IMR-90 (cell line): Measurements from ENCODE around the gene CHRNA1.

Source experiments
- CEBPB ChIP-seq: IDR thresholded peaks from 2 replicates; pipeline ENCODE4 v1.6.1; 2012; ENCODE audit warnings: low read depth, low read length, improper control_type of control experiment
- CTCF ChIP-seq: conservative IDR thresholded peaks from 2 replicates; pipeline ENCODE4 v1.5.1; 2012; ENCODE audit warnings: mild to moderate bottlenecking, low read depth, low read length, improper control_type of control experiment
- POLR2A ChIP-seq: IDR thresholded peaks from 2 replicates; pipeline ENCODE4 v1.6.1; 2012; ENCODE audit warnings: mild to moderate bottlenecking, low read depth, low read length
- RCOR1 ChIP-seq: IDR thresholded peaks from 2 replicates; pipeline ENCODE4 v1.6.1; 2012; ENCODE audit warnings: mild to moderate bottlenecking, low read length, improper control_type of control experiment; ENCODE audit not compliant: insufficient replicate concordance
- RFX5 ChIP-seq: IDR thresholded peaks from 2 replicates; pipeline ENCODE4 v1.8.0; 2012; ENCODE audit warnings: low read depth, mild to moderate bottlenecking, low read length, moderate library complexity
- USF2 ChIP-seq: fragments of 150-350 bp; IDR thresholded peaks from 2 replicates; pipeline ENCODE4 v1.6.1; 2017; ENCODE audit warnings: mild to moderate bottlenecking, antibody characterized with exemption, low read length, low read depth
- TF ChIP-seq, protein P1 (sequence below): fragments of 150-350 bp; IDR thresholded peaks from 2 replicates; pipeline ENCODE4 v1.6.1; 2016; ENCODE audit warnings: low read depth, mild to moderate bottlenecking, low read length, moderate library complexity, borderline replicate concordance

DNA sequence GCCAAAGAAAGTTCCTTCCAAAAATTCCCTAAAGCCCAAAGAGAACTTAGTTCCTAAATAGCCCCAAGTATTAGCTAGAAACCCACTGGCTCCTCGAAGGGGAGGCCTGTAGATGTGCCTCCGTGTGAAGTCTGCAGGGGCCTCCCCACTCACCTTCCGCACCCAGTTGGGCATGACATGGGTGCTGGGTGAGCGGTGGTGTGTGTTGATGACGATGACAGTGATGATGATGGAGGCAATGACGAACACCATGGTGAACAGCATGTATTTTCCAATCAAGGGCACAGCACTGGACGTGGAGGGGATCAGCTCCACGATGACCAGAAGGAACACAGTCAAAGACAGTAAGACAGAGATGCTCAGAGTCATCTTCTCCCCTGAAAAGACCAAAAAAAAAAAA, 14.5 kb downstream of the CHRNA1 start:
- TF ChIP-seq CTCF (no peak), POLR2A (no peak), RCOR1 (no peak), CEBPB (no peak), USF2 (no peak), RFX5 (no peak)
- TF ChIP-seq, protein P1, sequence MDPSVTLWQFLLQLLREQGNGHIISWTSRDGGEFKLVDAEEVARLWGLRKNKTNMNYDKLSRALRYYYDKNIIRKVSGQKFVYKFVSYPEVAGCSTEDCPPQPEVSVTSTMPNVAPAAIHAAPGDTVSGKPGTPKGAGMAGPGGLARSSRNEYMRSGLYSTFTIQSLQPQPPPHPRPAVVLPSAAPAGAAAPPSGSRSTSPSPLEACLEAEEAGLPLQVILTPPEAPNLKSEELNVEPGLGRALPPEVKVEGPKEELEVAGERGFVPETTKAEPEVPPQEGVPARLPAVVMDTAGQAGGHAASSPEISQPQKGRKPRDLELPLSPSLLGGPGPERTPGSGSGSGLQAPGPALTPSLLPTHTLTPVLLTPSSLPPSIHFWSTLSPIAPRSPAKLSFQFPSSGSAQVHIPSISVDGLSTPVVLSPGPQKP: no peak
